ENCODE results near the gene PDZD4.
A peak's percentile ranks its signal among the peaks of the same experiment; 100 is the strongest.

The PDZD4 gene

DNA sequence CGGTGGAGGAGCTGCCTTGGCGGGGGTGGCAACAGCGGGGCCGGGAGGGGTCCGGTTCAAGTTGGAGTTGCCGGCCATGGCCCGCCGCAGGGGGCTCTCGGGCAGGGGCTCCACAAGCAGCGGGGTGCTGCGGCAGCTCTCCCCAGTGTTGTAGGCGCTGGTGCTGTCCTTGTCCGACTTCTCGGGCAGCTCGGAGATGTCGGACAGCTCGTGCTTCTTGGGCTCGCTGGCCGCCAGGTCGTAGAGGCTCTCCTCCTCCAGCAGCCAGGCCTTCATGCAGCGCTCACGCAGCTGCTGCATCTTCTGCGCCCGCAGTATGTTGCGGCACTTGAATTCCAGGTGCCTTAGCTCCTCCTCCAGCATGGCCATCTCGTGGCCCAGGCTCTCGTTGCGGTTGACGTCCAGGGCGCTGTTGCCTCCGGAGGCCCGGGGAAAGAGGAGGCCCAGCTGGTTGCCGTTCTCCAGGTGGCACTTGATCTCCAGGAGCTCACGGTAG, 26.2 kb downstream of the PDZD4 start:
- no peak for DNase-seq

DNA sequence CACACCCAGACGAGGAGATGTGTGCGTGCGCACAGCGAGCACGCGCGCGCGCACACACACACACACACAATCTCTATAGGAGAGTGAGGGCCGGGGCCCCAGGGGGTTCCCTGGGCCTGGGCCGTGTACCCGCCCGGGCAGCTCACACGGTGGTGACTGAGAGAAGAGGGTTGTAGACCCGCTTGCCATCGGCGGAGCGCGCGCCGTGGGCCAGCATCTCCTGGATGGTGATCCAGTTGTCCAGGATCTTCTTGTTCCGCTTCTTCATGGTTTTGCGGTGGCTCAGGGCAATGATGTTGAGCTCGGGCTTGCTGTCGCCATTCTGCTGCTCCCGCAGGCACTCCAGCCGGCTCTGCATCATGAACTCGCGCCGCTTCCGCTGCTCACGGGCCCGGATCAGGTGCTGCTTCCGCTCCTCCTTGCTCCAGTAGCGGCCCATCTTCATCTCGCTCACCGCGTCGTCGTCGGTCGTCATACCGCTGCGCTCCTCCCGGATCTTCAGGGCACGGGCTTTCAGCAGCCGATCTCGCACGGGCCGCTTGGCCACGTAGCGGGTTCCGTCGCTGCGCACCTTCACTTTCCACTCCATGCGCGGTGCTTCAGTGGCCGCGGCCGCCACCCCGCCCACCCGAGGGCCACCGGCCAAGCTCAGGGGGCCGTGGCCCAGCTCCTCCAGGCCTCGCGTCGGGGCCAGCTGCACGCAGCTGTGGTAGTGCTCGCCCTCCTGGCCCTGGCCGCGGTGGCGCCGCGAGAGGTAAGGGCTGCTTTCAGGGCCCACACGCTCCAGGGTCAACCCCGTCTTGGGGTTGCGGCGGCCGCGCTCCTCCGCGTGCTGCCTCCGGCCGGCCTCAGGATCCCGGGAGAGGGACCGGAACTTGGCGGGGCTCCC, 26.9 kb downstream of the PDZD4 start:
- no peak for DNase-seq

DNA sequence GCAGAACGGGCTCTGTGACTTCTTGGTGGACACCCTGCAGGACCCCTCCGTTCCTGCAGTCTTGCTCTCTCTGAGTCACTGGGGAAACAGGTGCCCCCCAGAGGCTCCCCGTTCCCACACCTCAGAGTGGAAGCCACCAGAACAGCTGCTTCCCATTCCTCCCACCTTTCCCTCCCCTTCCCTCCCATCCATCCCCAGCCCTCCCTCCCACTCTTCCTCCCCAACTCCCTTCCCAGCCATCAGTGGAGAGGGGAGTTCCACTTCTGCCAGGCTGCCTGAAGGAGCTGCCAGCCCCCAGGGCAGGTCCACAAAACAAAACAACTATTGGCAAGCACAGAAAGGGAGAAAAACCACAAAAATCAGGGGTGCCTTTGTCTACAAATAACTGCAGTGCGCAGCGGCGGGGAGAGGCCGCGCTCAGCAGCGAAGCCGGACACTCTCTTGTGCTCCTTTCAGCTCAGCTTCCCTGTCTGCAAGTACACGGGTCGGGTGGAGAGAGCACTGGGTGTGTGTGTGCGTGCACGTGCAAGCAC, 27.8 kb downstream of the PDZD4 start:
- DNase-seq: no peak

DNA sequence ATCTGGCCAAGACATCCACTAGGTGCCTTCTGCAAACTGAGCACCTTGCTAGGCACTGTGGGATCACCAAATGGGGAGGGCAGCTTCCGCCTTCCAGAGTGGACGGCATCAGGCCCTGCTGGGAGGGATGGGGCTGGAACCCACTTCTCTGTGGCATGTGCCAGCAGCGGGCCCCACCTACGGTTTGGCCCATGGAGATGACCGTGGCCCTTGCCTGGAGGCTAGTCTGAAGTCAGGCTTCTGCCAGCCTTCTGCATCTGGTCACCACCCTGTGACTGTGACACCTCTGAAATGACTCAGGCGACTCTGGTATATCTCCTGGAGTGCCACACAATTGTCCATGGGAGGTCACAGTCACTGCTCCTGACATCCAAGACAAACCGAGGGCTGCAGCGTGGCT, 28.7 kb downstream of the PDZD4 start:
- DNase-seq: no peak

DNA sequence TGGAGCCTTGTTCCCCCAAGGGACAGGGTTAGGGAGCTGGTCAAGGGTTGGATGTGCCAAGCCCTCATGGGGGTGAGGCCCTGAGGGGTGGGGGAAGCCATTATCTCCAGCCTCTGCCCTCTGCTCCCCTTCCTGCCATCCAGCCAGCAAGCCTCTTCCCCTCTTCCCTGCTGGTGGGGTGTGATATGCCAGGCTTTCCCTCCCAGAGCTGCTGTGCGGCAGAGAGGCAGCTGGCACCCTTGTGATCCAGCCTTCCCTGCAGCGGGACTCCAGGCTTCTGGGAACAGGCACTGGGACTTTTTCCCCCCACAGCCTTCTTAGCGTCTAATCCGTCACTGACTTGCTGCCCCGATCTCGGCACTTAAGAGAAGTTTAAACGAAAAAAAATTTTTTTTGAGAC, 29.6 kb downstream of the PDZD4 start:
- no peak for DNase-seq

DNA sequence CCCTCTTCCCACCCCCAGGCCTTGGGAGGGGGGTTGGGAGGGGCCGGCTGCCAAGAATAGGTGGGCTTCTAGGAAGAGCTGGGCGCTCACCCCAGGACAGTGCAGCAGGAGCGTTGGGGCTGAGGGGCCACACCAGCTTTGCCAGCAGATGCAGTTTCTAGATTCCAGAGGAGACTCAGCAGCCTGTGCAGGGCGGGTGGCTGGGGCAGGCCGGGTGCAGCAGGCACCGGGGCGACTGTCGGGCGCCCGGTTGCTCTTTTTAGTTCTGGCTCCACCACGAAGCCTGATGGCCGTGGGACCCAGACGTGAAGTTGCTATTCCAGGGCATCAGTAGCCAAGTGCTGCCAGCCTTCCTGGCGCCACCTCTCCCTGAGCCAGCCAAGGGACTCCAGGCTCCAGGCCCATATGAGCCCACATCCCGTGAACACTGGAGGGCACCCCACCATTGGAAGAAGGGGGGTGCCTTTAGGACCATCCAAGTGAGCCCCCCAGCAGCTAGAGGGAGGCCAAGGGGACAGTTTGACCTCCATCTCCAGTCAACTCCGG, 30.1 kb downstream of the PDZD4 start:
- DNase-seq: no peak

DNA sequence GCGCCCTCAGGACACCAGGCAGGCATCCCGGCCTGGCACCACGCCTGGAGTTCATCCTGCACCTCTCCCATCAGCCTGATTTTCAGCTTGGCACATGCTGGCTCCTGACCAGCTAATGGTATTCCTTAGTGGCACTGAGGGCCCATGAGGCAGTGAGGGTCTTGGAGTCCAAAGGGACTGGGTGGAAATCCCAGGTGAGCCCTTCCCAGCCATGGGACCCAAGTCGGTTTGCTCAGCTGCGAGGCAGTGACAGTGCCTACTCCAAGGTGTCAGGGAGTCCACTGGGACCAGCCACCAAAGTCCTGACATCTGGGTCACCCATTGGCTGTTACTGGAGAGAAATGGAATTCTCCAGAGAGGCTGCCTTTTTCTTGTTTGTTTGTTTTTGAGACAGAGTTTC, 31.0 kb downstream of the PDZD4 start:
- no peak for DNase-seq

DNA sequence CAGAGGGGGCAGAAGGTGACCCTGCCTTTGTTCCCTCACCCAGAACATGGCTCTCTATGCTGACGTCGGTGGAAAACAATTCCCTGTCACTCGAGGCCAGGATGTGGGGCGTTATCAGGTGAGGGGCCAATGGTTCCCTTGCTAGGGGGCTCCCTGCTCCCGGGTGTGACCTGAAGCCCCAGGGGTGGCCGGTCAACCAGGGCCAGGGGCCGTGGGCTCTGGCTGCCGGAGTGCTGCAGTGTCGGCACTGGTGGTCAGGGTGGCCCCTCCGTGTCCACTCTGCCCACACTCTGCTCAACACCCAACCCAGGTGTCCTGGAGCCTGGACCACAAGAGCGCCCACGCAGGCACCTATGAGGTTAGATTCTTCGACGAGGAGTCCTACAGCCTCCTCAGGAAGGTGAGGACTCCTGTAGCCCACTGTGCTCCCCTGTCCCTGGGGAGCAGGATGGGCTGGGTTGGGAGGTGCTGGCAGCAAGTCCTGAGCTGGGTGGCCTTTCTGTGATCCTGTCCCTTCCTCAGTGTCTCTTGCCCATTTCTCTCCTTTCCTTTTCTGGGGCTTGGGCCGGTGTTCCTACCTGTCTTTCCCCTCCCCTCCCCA, 32.8 kb downstream of the PDZD4 start:
- no peak for DNase-seq

DNA sequence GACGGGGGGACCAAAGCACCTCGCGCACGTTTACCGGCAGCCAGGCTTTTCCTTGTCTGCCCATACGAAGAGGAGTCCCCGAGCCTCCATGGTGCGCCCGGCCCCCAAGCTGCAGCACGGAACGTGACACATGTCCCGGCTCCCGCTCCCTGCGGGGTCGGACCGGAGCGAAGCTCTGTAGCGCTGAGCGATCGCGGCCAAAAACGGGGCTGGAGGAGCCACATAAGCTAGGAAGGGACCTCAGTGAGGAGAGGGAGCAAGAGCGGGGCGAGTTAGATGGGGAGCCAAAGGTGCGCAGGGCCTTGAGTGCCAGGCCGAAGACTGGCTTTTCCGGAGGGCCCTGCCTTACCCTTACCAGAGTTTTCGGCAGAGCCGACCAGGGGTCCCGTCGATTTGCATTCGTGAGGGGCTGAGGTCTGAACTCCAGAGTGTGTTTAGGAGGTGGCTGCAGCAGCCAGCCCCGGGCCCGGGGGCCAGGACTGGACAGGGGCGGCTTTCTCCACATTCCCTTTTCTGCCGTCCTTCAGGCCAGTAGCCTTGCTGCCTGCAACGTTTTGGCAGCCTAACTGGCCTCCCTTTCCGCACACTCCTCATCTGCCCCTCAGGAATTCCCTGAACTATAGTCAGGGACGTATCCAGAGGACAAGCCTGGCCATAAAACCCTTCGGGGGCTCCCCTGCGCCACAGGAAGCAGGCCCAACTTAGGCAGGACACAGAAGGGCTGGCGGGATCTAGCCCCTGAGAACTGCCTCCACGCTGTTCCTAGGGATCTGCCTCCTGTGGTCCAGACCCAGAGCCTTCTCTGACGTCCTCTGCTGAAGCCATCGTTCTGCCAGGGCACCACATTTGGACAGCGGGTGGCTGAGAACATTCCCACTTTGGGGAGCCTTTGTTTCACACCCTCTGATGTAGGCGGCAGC, 35.2 kb downstream of the PDZD4 start:
- no peak for DNase-seq

DNA sequence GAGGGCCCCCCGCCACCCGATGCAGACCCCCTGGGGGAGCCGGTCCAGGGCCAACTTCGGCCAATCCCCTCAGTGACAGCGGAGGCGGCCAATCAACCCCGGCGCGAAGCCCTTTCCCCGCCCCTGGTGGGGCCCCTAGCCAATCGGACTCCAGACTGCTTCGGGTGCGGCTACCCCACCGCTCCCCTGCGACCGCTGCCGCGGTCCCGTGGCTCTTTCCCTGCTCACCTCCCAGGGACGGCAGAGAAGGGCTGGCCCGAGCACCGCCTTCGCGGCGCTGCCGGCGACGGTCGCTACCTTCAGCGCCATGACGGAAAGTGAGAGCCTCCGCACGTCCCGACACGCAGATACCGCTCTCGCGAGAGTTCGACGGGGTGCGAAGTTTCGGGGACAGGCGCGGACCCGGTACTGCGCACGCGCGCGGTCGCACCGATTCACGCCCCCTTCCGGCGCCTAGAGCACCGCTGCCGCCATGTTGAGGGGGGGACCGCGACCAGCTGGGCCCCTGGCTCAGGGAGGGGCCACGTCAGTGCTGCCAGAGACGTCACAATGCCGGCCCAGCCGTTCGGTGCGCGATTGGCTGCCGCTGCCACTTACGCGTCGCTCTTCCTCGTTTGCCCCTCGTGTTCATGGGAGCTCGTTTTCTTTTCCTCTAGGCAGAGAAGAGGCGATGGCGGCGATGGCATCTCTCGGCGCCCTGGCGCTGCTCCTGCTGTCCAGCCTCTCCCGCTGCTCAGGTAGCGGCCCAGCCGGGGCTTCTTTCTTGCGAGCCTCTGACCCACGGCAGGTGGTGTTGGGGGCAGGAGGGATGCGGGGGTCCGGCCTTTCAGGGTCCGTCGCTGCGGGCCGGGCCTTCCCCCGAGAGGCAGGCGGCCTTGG, 36.1 kb downstream of the PDZD4 start, which contains the start of the genes IDH3G and SSR4:
IDH3G (minus strand) TSS at position 358 of the 879 bp plus-strand sequence; CDS start at position 309, 49 bp downstream.
SSR4 (plus strand) TSS at position 651 of the 879 bp plus-strand sequence; CDS start at position 671, 20 bp downstream.
- peak; percentile 97 for DNase-seq

DNA sequence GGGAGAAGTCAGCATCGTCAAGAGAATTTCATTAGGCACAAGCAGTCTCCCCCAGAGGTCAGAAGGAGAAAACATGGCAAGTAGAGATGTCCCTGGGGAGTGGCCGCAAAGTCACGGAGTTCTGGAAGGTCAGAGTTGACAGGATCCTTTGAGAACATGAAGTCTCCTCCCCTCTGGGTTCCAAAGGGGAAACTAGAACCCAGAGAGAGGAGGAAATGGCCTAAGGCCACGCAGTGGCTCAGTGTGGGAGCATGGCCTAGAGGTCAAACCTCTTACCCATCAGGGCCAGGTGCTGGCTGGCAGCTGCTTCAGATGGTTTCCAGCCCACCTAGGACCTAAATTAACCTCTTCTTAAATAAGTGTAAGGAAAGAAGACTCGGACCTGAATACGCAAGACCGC, 37.1 kb downstream of the PDZD4 start:
- DNase-seq: no peak

DNA sequence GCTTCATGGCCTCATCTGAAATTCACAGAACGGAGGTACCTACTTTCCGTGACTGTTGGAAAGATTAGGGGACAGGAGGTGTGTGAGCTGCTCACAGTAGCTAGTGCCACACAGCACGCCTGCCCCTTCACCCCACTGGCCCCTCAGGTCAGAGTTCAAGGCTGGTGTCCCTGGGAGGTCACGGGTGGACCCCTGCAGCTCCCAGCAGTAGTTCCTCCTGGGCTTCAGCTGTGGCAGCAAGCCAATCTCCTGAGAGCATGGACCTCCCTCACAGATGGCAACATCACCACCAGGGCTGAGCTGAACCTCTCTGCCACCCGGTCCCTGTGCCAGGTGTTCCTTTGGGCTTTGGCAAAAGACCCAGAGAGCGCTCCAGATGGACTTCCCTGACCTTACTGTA, 38.0 kb downstream of the PDZD4 start:
- DNase-seq: no peak

DNA sequence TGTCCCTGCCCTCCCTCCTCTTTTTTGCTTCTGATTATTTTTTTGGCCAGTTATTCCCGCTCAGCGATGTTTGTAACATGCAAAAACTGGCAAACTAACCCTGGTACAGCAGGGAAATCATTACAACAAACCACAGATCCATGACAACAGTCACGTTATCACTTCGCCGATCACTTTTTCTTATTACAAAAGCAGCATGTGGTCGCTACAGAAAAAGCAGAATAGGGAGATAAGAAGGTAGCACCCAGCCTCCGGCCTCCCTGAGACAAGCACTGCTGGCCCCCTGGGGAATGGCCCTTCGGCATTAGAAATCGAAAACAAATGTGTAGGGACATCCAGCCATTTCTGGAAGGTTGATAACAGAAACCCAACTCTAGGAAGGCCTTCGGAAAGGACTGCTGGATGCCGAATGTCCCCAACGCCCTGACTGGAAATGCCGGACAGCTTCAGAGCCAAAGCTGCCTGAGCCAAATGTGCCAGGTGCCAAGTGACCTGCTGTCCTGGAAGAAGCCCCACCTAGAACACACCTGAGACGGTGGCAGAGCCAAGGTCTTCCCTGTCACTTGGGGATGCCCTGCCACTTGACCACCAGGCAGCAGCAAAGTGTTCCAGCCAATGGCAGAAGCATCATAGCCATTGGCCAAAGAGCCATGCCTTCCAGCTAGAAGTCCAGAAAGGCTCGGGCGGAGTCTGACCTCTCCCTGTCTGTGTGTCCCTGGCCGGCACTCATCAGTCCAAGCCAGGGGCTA, 39.1 kb downstream of the PDZD4 start:
- no peak for DNase-seq

DNA sequence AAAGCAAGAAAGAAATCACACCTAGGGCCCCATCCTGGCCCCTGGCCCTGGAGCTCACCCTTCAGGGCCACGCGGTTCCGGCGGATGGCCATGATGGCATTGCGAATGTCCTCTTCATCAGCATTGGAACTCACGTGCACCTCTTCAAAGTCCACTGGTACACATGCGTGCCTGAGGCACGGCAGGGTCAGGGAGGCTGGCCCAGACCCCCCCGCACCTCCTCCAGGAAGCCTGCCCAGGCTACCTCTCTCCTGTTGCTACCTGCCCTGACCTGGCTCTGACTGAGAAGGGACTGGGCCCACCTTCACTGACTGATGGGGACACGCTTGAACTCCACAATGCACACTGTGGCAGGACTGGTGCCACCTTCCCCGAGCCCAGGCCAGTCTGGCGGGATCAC, 40.7 kb downstream of the PDZD4 start:
- no peak for DNase-seq

DNA sequence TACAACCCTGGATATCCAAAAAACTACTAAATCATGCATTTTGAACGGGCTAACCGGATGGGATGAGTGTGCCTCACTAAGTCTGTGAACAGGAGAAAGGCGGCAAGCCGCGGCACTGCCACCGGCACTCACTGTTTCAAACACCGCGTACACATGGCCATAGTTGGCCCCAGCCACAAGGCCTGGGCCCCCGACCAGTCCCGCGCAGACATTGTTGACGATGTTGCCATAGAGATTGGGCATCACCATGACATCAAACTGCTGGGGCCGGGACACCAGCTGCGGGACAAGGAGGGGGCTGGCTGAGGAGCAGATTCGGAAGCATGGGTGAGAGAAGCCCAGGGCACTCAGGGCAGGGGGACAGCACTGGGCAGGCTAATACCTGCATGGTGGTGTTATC, 43.7 kb downstream of the PDZD4 start:
- DNase-seq: no peak

DNA sequence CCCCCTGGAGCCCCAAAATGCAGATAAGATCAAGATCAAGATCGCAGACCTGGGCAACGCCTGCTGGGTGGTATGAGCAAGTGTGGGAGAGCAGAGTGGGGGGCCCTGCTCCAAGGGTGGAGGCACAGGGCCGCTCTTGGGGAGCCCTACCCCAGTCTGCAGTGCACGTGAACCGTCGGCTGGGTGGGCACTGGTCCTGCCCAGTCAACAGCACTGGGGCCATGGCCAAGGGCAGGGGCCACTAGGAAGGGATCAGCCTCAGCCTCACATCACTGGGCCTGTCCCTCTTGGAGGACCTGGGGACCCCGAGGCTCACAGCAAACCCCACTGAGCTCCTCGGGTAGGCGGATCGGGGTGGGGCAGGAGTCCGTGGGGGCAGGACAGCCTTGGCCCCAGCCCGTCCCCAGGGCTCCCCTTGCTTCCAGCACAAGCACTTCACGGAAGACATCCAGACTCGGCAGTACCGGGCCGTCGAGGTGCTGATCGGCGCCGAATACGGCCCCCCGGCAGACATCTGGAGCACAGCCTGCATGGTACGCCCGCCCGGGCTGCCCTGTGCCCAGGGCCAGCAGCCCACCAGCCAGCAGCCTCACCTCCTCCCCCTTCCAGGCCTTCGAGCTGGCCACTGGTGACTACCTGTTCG, 45.9 kb downstream of the PDZD4 start:
- DNase-seq: no peak

DNA sequence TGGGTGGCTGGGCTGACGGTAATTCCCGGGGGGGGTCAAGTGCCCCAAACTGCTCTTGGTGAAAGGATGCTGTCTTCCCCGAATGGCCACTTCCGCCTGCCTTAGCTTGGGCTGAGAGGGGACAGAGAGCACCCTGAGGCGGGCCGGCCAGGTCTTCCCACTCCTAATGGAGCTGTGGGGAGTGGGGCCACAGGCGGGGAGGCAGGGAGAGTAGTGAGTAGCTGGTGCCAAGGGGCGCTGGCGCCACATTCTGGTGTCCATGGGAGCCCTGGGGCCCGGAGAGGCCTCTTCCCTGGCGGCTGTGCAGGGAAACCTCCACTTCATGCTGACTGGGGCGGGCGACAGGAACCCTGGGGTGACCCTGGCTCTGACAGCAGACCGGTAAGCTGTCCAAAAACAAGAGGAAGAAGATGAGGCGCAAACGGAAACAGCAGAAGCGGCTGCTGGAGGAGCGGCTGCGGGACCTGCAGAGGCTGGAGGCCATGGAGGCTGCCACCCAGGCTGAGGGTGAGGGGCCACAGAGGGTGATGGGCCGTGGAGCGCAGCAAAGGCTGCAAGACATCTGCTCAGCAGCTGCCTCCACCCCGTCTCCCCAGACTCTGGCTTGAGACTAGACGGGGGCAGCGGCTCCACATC, 46.8 kb downstream of the PDZD4 start:
- DNase-seq: no peak

DNA sequence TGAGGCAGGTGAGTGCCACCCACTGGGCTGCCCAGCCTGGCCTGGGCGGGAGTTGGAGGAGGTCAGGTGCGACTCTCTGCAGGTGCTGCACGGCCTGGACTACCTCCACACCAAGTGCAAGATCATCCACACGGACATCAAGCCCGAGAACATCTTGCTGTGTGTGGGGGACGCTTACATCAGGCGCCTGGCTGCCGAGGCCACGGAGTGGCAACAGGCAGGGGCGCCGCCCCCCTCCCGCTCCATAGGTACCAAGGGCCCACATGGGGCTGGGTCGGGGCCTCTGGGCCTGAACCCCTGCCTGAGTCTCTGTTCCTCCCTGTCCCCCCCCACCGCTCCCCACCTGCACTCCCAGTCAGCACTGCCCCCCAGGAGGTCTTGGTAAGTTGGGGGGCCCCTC, 47.5 kb downstream of the PDZD4 start:
- no peak for DNase-seq

DNA sequence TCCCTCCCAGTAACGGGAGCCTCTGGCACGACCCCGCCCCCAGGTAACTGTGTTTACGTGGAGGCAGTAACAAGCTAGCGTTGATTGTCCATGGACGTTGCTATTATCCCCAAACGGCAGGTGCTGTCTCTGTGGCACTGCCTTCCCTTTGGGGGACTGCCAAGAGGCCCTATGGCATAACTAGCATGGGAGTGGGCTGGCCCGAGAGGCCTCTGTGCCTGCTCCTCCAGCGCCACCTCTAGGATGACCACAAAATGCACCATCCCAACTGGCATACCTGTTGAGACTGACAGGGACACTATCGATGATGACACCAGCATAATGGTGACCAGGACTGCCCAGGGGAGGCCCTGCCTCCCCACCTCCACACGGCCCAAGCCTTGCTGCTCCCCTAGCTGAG, 48.0 kb downstream of the PDZD4 start:
- peak; percentile 96 for DNase-seq
